Activated CD8-positive, alpha-beta memory T cell treated with anti-CD3 and anti-CD28 coated beads for 4 hours (primary cell): Measurements from ENCODE around the gene MBNL3.

ENCODE experiments used
- DNase-seq, 2 donors: peaks; one replicate each; pipeline ENCODE4 v3.0.0-alpha.2; 2020; ENCODE audit warnings: low read depth in 2 of 2

The MBNL3 gene, protein sequence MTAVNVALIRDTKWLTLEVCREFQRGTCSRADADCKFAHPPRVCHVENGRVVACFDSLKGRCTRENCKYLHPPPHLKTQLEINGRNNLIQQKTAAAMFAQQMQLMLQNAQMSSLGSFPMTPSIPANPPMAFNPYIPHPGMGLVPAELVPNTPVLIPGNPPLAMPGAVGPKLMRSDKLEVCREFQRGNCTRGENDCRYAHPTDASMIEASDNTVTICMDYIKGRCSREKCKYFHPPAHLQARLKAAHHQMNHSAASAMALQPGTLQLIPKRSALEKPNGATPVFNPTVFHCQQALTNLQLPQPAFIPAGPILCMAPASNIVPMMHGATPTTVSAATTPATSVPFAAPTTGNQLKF

GRCh38 chrX:132488819-132489577, at the start of gene MBNL3:
Gene MBNL3, minus strand, starts transcription at chrX:132489038. Its CDS starts 49,427 bp downstream, at chrX:132439611.
- peak; percentile 32 to 46 for DNase-seq

DNA sequence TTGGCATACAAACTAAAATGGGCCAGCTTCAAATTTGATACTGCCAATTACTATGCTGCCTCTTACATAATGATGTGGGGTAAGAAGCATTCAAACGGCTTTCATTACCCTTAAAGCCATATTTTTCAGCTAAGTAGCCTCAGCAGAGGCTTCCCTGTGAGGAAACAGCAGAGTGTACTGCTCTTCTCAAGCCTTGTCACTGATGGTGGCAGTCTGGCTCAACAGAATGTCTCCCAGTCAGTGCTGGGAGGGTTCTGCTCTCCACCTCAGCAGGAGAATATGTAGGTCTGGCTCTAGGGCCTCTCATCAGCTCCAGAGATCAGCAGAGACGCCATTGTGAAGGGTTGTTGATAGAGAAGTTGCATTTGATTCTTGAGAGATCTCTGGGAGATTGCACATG, 44.6 kb upstream of the MBNL3 start:
- DNase-seq = no peak

GRCh38 chrX:132532913-132533312, 44.1 kb upstream of the MBNL3 start:
- no peak for DNase-seq

DNA sequence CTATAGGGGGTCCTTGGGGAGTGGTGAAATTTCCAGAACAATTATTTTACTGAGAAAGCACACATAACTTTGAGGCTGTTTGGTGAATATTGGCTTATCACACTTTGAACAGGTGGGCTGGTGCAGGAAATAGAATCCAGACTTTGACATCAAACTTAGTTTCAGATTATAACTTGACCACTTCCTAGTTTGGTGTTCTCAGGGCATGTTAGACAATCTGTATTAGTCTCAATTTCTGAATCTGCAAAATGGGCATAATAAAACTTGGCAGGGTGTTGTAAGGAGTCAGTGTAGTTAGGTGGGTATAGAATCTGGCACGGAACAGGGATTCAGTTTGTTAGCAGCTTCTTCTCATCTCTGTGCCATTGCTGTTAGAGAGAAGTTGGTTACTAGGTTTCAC, 43.3 kb upstream of the MBNL3 start:
- no peak for DNase-seq

DNA sequence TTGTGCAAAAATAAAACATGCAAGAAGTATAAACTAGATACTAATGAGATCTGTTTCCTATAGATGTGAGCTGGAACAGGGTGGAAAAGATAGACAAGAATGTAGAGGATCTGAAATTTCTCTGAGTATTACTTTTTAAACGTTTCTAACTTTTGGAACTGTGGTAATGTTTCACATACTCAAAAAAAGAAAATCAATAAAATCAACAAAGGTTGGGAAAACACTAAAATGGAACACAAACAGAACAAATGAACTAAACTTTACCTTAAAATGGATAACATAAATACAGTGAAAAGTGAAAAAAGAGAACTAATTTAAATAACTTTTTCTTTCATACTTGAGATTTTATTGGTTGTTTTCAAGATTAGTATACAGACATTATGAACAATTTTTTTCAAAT, 32.0 kb upstream of the MBNL3 start:
- DNase-seq = no peak

GRCh38 chrX:132520213-132520612, 31.4 kb upstream of the MBNL3 start:
- DNase-seq = no peak

- DNase-seq = no peak
Observed at GRCh38 chrX:132518401-132518800, 29.6 kb upstream of the MBNL3 start.

DNA sequence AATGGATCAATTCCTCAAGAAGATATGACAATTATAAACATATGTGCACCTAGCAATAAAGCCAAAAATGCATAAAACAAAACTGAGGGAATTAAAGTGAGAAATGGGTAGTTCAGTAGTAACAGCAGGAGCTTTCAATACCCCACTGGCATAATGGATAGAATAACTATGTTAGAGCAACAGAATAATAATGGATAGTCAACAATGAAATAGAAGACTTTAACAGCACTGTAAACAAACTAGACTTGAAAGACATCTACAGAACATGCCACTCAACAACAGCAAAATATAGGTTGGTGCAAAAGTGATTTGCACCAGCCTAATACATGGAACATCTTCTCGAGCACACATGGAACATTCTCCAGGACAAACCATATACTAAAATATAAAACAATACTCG, 20.0 kb upstream of the MBNL3 start:
- no peak for DNase-seq

GRCh38 chrX:132505116-132505515, 16.3 kb upstream of the MBNL3 start:
- no peak for DNase-seq

- no peak for DNase-seq
Observed at GRCh38 chrX:132504417-132504816, 15.6 kb upstream of the MBNL3 start.

DNA sequence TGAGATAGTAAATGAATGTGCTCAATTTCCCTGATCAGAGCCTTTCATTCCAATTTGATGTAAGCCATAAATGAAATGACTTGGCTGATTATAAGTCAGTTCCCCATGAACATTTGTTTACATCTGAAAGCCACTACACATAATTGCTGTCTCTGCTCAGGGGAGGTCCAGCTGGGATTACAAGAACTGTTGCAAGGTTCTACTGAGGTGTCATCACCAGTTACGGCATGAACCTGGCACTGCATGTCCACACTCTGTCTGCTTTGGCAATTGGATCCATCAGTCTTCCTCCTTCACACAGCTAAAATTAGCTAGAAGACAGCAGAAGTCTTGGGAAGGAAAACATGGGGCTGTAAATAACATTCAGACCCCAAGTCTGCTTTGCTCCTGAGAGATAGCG, 12.8 kb upstream of the MBNL3 start:
- no peak for DNase-seq

DNA sequence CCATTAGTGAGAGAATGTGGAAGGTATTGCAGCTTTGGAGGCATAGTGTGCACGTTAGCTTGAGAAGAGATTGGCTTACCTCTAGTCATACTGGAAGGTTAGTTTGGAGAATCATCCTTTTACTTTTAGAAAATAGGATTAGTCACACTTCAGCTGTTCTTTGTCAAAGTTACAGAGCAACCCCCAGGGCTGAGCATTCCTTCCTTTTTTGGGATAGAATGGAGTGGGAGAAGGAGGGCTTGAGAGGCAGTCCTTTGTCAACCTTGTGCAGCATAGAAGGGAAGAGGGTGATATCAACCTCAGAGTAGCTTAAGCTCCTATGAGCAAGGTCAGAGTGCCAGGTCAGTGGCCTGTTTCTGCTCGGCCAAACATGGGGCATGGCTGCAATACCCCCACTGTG, 8.6 kb upstream of the MBNL3 start:
- no peak for DNase-seq

DNA sequence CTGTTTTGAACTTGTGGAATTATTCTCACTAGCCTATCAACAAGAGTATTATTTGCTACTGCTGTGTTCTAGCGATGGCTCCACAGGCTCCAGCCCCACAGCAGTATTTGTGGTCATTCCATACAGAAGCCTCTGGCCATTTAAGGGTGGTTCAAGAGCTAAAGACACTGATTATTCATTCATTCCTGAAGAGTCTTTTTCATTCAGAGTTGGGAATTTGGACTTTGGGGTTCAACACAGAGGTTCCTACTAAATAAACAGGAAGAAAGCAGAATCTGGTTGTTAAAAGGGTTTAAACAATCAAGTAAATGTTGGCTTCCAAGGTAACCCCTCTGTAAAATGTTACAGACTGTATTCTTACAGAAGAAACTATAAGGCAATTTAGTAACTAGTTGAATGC, 4.3 kb upstream of the MBNL3 start:
- no peak for DNase-seq

GRCh38 chrX:132491191-132491590, 2.4 kb upstream of the MBNL3 start:
- no peak for DNase-seq

GRCh38 chrX:132489578-132490419, 961 bp upstream of the MBNL3 start:
- peak in 1 of 2 donors; percentile 15 for DNase-seq

DNA sequence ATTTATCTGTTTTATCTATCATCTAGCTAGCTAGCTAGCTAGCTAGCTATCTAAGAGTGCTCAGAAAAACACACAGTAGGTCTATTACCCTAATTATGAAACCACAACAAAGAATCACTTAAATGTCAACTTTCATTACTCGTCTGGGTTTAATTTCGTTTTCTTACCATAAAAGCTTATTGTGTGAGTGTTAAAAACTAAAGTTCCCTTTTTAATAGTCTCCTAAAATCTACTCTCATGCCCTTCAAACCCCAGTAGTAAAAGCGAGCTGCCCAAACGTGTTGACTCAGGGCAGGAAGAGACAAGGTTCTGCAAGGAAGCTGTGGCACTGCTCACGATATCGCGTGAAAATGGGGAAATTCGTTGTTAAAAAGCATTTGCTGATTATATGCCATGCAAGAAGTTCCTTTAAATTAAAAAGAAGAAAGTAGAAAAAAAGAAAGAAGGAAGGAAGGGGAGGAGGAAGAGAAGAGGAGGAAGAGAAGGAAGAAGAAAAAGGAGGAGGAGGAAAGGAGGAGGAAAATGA, 595 bp downstream of the MBNL3 start:
- DNase-seq = no peak

- DNase-seq = no peak
Observed at GRCh38 chrX:132486599-132487178, 2.1 kb downstream of the MBNL3 start.

DNA sequence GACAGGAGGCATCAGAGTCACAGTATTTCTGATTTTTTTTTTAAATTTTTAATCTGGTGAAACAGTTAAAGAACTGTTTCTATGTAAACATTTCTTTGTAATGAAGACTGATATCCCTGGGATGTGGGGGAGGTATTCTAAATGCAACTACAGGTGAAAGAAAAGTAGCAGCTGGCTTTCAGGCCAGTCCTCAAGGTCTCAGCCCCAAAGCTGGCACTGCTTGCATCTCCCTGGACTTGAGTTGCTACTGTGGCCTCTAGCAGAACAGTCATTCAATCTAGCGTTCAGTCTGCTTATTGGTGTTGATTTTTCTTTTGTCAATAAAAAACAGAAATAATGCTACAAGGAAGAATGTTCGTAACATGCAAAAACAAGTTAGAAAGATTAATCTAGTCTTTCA, 4.9 kb downstream of the MBNL3 start:
- no peak for DNase-seq

DNA sequence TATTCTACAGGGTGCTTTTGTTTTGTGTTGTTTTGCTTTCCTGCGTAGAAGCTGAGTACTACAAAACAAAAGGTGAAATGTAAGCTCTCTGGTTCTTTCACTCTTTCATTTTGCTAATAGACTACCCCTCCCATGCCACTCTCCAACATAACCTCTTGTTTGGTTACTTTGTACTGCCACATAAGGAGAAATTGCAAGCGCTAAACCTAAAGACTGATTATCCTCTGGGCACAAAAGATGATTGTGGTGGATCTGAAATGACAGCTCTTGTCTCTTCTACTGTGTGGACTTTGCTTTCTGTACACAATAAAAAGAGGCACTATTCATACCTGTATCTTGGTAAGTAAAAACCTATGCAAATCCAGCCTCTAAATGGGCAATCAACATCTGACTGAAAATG, 5.3 kb downstream of the MBNL3 start:
- no peak for DNase-seq

DNA sequence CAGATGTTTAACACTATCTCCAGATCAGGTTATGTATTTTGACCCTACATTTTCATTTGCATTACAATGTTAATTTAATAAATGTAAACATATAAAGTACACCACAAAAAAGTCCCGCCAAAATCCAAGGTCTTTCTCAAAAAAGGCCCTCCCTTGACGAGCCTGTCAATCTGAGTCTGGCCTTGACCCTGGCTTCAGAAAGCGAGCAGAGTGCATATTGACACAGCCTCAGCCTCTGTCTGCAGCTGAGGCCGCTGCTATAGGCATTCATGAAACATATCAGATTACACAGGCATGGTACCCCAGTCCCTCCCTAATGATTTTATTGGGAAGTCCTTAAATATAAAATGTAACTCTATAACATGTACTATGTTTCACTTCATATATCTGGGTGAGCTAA, 6.2 kb downstream of the MBNL3 start:
- no peak for DNase-seq

GRCh38 chrX:132481449-132481848, 7.4 kb downstream of the MBNL3 start:
- no peak for DNase-seq
